HG02571 (cell line): Measurements from ENCODE around the gene ROMO1.

ENCODE experiments used
- ATAC-seq: cut with Tn5 transposase; IDR thresholded peaks from one replicate; pipeline ENCODE4 v1.9.1; 2021; ENCODE audit warnings: mild to moderate bottlenecking, moderate library complexity; ENCODE audit not compliant: unreplicated experiment

Gene ROMO1

GRCh38 chr20:35699127-35699956, at the start of gene ROMO1, which contains the start of gene NFS1:
Gene ROMO1 (plus strand): TSS chr20:35699405. CDS start chr20:35699633, 228 bp downstream.
Gene NFS1 (minus strand): TSS chr20:35699352. CDS start chr20:35699288, 64 bp downstream.
- no peak for ATAC-seq

- ATAC-seq, result no peak
Measured at GRCh38 chr20:35650632-35651031, 48.6 kb upstream of the ROMO1 start.

- ATAC-seq, result no peak
Measured at GRCh38 chr20:35651958-35652357, 47.2 kb upstream of the ROMO1 start.

GRCh38 chr20:35652641-35653429, 46.4 kb upstream of the ROMO1 start:
- ATAC-seq, result no peak

- ATAC-seq, result no peak
Measured at GRCh38 chr20:35653430-35653734, 45.8 kb upstream of the ROMO1 start.

GRCh38 chr20:35653893-35654292, 45.3 kb upstream of the ROMO1 start:
- no peak for ATAC-seq

GRCh38 chr20:35654415-35654814, 44.8 kb upstream of the ROMO1 start:
- no peak for ATAC-seq

GRCh38 chr20:35657271-35657670, 41.9 kb upstream of the ROMO1 start:
- ATAC-seq, result no peak

GRCh38 chr20:35660122-35660937, 38.9 kb upstream of the ROMO1 start:
- no peak for ATAC-seq

- ATAC-seq, result no peak
Measured at GRCh38 chr20:35661053-35661452, 38.2 kb upstream of the ROMO1 start.

- ATAC-seq, result no peak
Measured at GRCh38 chr20:35661908-35662307, 37.3 kb upstream of the ROMO1 start.

- no peak for ATAC-seq
Measured at GRCh38 chr20:35662551-35662950, 36.7 kb upstream of the ROMO1 start.

- peak; percentile 15 for ATAC-seq
Measured at GRCh38 chr20:35663516-35664465, 35.4 kb upstream of the ROMO1 start.

GRCh38 chr20:35664466-35665206, 34.6 kb upstream of the ROMO1 start, which contains the start of the genes CPNE1 and RBM12:
Gene CPNE1 (minus strand): TSS chr20:35664900. CDS start chr20:35632923, 31,977 bp downstream.
Gene RBM12 (minus strand): TSS chr20:35664900. CDS start chr20:35655322, 9,578 bp downstream.
- ATAC-seq, result peak; percentile 67

- no peak for ATAC-seq
Measured at GRCh38 chr20:35665949-35666288, 33.3 kb upstream of the ROMO1 start.

GRCh38 chr20:35669221-35669620, 30.0 kb upstream of the ROMO1 start:
- no peak for ATAC-seq

GRCh38 chr20:35669681-35670080, 29.5 kb upstream of the ROMO1 start:
- ATAC-seq, result no peak

- ATAC-seq, result no peak
Measured at GRCh38 chr20:35673884-35674283, 25.3 kb upstream of the ROMO1 start.

- ATAC-seq, result no peak
Measured at GRCh38 chr20:35674921-35675320, 24.3 kb upstream of the ROMO1 start.
